Activated CD8-positive, alpha-beta T cell treated with anti-CD3 and anti-CD28 coated beads for 36 hours (primary cell): Measurements from ENCODE around the gene SKI. TPM values are rescaled to one million over a fixed set of nuclear protein-coding genes. Genes with fewer than 3 reads are reported as not detected.

Experiments
- ATAC-seq: fragments of 200-7000 bp; cut with Tn5 transposase; one replicate; pipeline ENCODE4 v1.10.0; 2021; ENCODE audit warnings: mild to moderate bottlenecking, moderate library complexity
- CTCF ChIA-PET: fragments of 350-600 bp; sonication (Branson Sonifier 250); formaldehyde crosslinking; loops from one replicate; lab custom pipeline; 2021; ENCODE audit warnings: antibody characterized with exemption; lab: Charles Lee
- POLR2A ChIA-PET: fragments of 350-600 bp; sonication (Branson Sonifier 250); formaldehyde crosslinking; loops from one replicate; lab custom pipeline; 2021; ENCODE audit warnings: antibody characterized with exemption; lab: Charles Lee
- DNase-seq: peaks from one replicate; pipeline ENCODE4 v3.0.0-alpha.2; 2020
- H3K27ac Mint-ChIP-seq: one replicate; pipeline ENCODE4 v1.8.0; 2021; ENCODE audit warnings: mild to moderate bottlenecking, mixed read lengths
- H3K27me3 Mint-ChIP-seq: one replicate; pipeline ENCODE4 v1.8.0; 2021; ENCODE audit warnings: mixed read lengths
- H3K36me3 Mint-ChIP-seq: one replicate; pipeline ENCODE4 v1.8.0; 2021; ENCODE audit warnings: low read depth, mixed read lengths
- H3K4me1 Mint-ChIP-seq: one replicate; pipeline ENCODE4 v1.8.0; 2021; ENCODE audit warnings: low read depth, mixed read lengths
- H3K4me3 Mint-ChIP-seq: one replicate; pipeline ENCODE4 v1.8.0; 2021; ENCODE audit warnings: mild to moderate bottlenecking, moderate library complexity, mixed read lengths
- H3K9me3 Mint-ChIP-seq: one replicate; pipeline ENCODE4 v1.8.0; 2021; ENCODE audit warnings: mixed read lengths
- intact Hi-C: fragments of 100-400 bp; cut with micrococcal nuclease; formaldehyde crosslinking; loops from one replicate; pipeline ENCODE4 v1.10.0; 2022
- total RNA-seq, 2 experiments: library from RNA; stranded (reverse); gene quantifications; one replicate each; pipeline ENCODE4 v1.2.3, GENCODE V29; 2021
- TF ChIP-seq, protein P1 (sequence below): fragments of 200-600 bp; IDR thresholded peaks from one replicate; pipeline ENCODE4 v1.8.0; 2022; ENCODE audit warnings: antibody characterized with exemption, mild to moderate bottlenecking

The SKI gene
- total RNA-seq, 2 experiments from 2014 or later = 27.5 to 28.3 TPM

DNA sequence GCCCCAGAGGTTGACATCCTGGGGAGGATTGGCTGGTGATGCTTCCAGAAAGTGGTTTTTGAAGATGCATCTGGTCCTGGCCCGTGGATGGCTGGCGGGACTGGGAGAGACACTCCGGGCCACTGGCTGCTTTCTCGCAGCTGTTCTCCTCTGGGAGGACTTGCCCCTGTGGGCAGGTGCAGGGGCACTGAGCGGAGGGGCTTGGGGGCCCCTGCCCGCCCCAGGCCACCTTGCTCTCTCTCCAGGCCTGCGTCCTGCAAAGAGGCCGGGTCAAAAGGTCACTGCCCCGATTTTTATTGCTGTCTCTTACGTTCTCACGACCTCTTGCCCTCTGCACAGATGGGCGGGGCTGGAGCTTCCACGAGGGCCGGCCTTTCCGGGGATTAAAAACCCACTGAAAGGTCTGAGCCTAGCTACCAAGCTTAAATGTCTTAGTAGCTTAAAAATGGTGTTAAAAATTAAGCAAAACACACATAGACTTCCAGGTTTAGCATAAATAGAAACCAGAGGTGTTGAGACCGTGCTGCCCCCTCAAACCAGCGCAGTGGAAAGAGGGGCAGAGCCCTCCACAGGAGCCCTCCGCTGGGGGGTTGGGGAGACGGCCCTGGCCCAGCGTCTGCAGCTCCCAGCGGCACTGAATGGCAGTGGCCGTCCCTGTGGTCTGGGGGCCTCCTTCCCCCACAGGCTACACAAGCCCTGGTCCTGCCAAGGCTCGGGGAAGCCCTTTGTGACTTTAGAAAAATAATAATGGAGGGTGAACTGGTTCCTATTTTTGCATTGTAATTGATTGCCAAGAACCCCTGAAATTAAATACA is 43.9 kb downstream of the SKI start:
- H3K27ac Mint-ChIP-seq = no peak overlapping the region
- H3K27me3 Mint-ChIP-seq = no peaks in the 10 kb centered on the region
- ATAC-seq = no peak
- intact Hi-C loops = no loop called here
- peaks cover 8% of the 10 kb centered on the region for H3K36me3 Mint-ChIP-seq
- ChIA-PET POLR2A (no interaction called here), CTCF (no interaction called here)
- no peaks in the 10 kb centered on the region for H3K9me3 Mint-ChIP-seq
- DNase-seq = no peak
- peaks cover 60% of the 10 kb centered on the region for H3K4me1 Mint-ChIP-seq
- TF ChIP-seq, protein P1, sequence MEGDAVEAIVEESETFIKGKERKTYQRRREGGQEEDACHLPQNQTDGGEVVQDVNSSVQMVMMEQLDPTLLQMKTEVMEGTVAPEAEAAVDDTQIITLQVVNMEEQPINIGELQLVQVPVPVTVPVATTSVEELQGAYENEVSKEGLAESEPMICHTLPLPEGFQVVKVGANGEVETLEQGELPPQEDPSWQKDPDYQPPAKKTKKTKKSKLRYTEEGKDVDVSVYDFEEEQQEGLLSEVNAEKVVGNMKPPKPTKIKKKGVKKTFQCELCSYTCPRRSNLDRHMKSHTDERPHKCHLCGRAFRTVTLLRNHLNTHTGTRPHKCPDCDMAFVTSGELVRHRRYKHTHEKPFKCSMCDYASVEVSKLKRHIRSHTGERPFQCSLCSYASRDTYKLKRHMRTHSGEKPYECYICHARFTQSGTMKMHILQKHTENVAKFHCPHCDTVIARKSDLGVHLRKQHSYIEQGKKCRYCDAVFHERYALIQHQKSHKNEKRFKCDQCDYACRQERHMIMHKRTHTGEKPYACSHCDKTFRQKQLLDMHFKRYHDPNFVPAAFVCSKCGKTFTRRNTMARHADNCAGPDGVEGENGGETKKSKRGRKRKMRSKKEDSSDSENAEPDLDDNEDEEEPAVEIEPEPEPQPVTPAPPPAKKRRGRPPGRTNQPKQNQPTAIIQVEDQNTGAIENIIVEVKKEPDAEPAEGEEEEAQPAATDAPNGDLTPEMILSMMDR = no peak
- no peak overlapping the region for H3K4me3 Mint-ChIP-seq

DNA sequence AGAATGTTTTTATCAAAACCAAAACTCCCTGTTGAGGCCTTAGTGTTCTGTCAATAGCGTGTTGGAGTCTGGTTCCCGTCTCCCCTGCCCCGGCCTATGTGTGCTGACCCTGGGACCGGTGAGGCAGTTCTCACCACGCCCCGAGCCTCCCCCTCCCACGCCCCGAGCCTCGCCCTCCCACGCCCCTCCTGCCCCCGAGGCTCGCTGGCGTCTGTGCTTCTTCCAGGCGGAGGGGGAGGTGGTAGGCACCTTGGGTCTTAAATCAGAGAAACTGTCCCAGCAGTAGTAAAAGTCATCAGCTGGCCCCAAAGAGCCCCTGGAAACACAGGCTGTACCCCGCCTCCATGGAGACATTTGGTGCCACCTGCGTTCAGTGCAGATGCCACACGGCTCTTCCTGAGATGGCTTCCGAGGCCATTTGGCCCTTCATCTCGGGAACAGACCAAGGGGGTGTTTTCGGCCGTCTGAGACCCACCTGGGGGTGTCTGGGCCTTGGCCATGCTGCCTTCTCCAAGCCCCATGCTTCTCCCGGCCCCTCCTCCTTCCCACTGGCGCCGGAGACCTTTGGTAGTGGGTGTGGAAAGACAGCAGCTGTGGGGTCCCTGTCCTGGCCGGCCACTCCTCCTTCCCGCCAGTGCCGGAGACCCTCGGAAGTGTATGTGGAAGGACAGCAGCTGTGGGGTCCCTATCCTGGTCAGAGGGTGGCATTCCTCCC is 44.7 kb downstream of the SKI start:
- no peak overlapping the region for H3K27ac Mint-ChIP-seq
- no peaks in the 10 kb centered on the region for H3K9me3 Mint-ChIP-seq

DNA sequence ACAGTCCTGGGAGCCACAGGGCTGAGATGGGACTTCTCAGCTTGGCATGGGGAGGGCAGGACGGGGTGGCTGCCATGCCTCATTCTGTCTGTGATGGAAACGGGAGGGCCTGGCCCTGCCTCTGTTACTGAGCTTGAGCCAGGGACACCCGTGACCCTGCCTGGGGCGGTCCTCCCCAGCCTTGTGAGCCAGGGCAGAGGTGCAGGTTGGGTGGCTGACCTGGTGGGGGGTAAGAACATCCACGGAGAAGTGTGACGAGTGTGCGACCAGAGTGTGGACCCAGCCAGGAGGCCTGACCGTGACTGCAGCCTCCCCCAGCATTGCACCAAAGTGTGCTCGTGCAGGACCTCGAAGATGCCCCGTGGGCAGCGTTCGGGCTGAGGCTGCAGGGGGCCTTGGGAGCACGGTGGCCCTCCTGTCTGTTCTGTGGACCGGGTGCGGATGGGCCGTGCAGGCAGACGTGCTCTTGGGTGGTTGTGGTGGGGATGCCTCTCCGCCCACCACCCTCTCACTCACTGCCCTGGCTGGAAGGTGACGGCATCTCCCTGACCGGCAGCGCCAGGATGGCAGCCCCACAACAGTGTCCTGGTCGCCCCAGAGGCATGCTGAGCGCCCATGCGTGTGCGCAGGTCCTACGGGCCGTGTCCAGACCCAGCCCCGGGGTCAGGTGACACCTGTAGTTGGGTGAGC is 45.4 kb downstream of the SKI start:
- Mint-ChIP-seq H3K36me3 (peaks cover 15% of the 10 kb centered on the region), H3K4me3 (no peak overlapping the region), H3K27ac (no peak overlapping the region), H3K4me1 (peaks cover 68% of the 10 kb centered on the region), H3K9me3 (no peaks in the 10 kb centered on the region), H3K27me3 (no peaks in the 10 kb centered on the region)
- ChIA-PET CTCF (interaction anchor here (1.2 kb wide), 1 partner anchor 79 kb away, joined by 3 read pairs; the partner anchor contains the start of gene FAAP20), POLR2A (interaction anchor here (0.6 to 1.0 kb wide), 2 partner anchors 18 to 39 kb away, joined by 3 read pairs; no protein-coding TSS in a partner anchor)
- DNase-seq = no peak
- no peak for ATAC-seq
- TF ChIP-seq, protein P1 = no peak
- intact Hi-C loops = no loop called here

More for the DNA sequence above, 44.7 kb downstream of the SKI start:
- no peak for DNase-seq
- peaks cover 66% of the 10 kb centered on the region for H3K4me1 Mint-ChIP-seq
- H3K4me3 Mint-ChIP-seq = no peak overlapping the region
- POLR2A ChIA-PET = interaction anchor here (0.6 kb wide), 1 partner anchor 18 kb away, joined by 3 read pairs; no protein-coding TSS in a partner anchor
- TF ChIP-seq, protein P1 = no peak
- H3K27me3 Mint-ChIP-seq = no peaks in the 10 kb centered on the region
- intact Hi-C loops = no loop called here
- CTCF ChIA-PET = interaction anchor here (1.2 kb wide), 1 partner anchor 78 kb away, joined by 3 read pairs; the partner anchor contains the start of gene FAAP20
- no peak for ATAC-seq
- H3K36me3 Mint-ChIP-seq = peaks cover 15% of the 10 kb centered on the region

DNA sequence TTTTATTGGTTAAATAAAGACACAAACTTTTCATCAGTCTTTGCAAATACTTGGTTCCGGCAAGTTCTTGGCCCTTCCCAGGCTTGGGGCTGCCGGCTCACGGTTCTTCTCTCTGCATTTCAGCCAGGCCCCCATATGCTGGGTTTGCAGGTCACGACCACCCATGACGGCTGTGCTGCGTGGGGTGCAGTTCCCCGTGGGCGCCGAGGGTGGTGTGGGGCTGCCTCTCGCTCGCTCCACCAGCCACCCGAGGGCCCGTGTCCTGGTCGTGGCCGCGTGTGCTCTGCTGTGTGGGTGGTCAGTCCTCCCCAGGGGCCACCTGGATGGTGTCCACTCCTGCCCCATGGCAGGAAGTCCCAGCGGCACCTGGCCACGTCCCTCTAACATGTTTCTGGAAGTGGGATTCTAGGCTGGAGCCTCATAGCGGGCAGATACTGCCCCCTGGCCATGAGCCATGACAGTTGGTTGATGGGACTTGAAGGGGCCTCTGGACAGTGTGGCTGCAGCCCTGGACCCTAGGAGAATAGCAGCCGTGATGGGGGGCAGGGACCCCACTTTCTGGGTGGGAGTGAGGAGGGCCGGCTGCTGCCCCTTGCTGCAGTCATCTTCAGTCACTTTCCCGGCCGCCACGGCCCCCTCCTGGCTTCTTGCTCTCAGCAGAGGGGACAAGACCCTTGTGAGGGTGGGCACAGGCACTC is 46.3 kb downstream of the SKI start:
- DNase-seq (no peak), ATAC-seq (no peak)
- Mint-ChIP-seq H3K27ac (no peak overlapping the region), H3K4me3 (no peak overlapping the region), H3K9me3 (no peaks in the 10 kb centered on the region), H3K4me1 (peaks cover 70% of the 10 kb centered on the region), H3K36me3 (peaks cover 12% of the 10 kb centered on the region), H3K27me3 (no peaks in the 10 kb centered on the region)
- intact Hi-C loops = no loop called here
- TF ChIP-seq, protein P1 = no peak
- POLR2A ChIA-PET = interaction anchor here (1.0 kb wide), 1 partner anchor 40 kb away, joined by 3 read pairs; no protein-coding TSS in a partner anchor
- CTCF ChIA-PET = interaction anchor here (1.1 kb wide), 1 partner anchor 13 kb away, joined by 3 read pairs; no protein-coding TSS in a partner anchor
